ENCODE measurements around the gene MICAL1.

Gene MICAL1

DNA sequence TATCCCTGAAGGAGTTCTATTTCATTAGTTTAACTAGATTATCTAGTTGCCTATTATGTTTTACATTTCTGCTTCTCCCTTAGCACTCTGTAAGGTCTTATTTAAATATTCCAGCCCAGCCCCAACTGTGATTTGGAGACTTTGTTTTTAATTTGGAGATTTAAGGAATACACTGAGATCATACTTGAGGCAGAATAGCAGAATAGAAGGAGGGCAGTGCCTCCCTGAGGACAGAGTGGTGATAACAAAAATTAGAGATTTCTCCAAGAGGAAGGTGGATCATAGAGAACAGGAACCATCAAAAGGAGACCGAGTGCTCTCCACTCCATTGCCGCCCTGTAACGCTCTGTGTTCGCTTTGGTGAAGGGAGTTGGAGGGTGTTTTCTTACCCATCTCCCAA is 58.6 kb downstream of the MICAL1 start:
- DNase-seq (ENCODE audit: extremely low spot score), result no peak
- POLR2A ChIA-PET, result no interaction called here
- CTCF ChIA-PET, result interaction anchor here (1.0 to 4.4 kb wide), 4 partner anchors 8 to 34 kb away, joined by 3 to 41 read pairs (median 5); partner anchors contain the start of gene CD164
- TF ChIP-seq, protein P1, sequence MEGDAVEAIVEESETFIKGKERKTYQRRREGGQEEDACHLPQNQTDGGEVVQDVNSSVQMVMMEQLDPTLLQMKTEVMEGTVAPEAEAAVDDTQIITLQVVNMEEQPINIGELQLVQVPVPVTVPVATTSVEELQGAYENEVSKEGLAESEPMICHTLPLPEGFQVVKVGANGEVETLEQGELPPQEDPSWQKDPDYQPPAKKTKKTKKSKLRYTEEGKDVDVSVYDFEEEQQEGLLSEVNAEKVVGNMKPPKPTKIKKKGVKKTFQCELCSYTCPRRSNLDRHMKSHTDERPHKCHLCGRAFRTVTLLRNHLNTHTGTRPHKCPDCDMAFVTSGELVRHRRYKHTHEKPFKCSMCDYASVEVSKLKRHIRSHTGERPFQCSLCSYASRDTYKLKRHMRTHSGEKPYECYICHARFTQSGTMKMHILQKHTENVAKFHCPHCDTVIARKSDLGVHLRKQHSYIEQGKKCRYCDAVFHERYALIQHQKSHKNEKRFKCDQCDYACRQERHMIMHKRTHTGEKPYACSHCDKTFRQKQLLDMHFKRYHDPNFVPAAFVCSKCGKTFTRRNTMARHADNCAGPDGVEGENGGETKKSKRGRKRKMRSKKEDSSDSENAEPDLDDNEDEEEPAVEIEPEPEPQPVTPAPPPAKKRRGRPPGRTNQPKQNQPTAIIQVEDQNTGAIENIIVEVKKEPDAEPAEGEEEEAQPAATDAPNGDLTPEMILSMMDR (IDR thresholded peaks at IDR 0.05; ENCODE audit: control extremely low read depth, extremely low read depth, low read depth, missing control alignments), result no peak

DNA sequence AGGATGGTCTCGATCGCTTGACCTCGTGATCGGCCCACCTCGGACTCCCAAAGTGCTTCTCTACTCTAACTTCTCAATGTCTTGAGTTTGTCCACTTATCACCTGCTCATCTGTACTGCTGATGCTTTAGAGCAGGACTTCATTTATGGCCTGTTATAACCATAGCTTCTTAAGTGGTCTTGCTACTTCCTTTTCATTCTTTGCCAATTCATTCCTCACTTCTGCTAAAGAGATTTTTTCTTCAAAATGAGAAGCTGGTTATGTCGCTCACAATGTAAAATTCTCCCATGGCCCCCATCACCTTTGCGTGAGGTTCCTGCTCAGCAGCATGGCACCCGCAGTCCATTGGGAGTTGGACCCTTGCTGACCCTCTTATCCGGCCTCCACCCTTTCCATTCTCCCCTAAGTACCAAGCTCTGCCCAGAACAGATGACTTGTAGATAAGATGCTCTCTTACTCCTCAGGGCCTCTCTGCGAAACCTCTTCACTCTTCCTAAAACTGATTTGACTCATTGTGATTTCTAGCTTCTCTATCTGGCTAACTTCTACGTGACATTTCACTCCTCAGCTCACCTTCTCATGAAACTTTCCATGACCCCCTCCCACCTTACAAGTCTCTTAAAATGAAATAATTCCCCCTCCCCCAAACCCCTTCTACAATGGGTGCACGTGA is 59.4 kb downstream of the MICAL1 start:
- no peak for DNase-seq (ENCODE audit: extremely low spot score)
- TF ChIP-seq, protein P1 (IDR thresholded peaks at IDR 0.05; ENCODE audit: control extremely low read depth, extremely low read depth, low read depth, missing control alignments), result no peak
- ChIA-PET CTCF (interaction anchor here (0.9 to 4.4 kb wide), 4 partner anchors 9 to 209 kb away, joined by 3 to 41 read pairs (median 5); partner anchors contain the start of gene CD164), POLR2A (no interaction called here)

Data from GM10248 (cell line).